Adipose tissue (tissue), 3 donors: ENCODE data around the gene FGF9. TPM values are rescaled to one million over a fixed set of nuclear protein-coding genes. Genes with fewer than 3 reads are reported as not detected.

Experiments used
- H3K27ac ChIP-seq: one replicate; pipeline ENCODE4 v1.5.1; 2013; ENCODE audit warnings: low read depth, low read length
- WGBS, 3 donors: extraction: QIAGEN DNeasy Blood & Tissue Kit; methylation state at CpG; one replicate each; pipeline ENCODE4 v1.1.7; 2013; 5-methylcytosine and 5-hydroxymethylcytosine counted together
- polyA plus RNA-seq, 3 donors: library from polyadenylated mRNA; stranded (reverse); fragments of 200-250 nt; gene quantifications; one replicate each; pipeline ENCODE4 v1.2.3, GENCODE V29; 2013
- donor health status: healthy with polysubstance abuse.
- donor health status: Bipolar disorder and iron deficiency.
- donor health status: healthy.

FGF9 gene
- polyA plus RNA-seq, 3 donors = 0.09 to 1.0 (median 0.18) TPM

- WGBS, 3 donors = 90 to 95% (median 91%) methylated on average over 4 of the region's 4 CpGs
- H3K27ac ChIP-seq = no peak overlapping the region
Observed at GRCh38 chr13:21741396-21741979, 70.6 kb downstream of the FGF9 start.

GRCh38 chr13:21742096-21742495, 71.2 kb downstream of the FGF9 start:
- H3K27ac ChIP-seq = no peak overlapping the region
- 36 to 53% (median 50%) methylated on average over 7 of the region's 7 CpGs for WGBS, 3 donors

- H3K27ac ChIP-seq = no peak overlapping the region
- WGBS, 3 donors = 23 to 49% (median 46%) methylated on average over 3 of the region's 3 CpGs
Observed at GRCh38 chr13:21744149-21744548, 73.3 kb downstream of the FGF9 start.

- no peak overlapping the region for H3K27ac ChIP-seq
Observed at GRCh38 chr13:21745307-21745706, 74.4 kb downstream of the FGF9 start.

GRCh38 chr13:21747456-21747855, 76.6 kb downstream of the FGF9 start:
- 57 to 67% (median 59%) methylated on average over 4 of the region's 4 CpGs for WGBS, 3 donors
- no peak overlapping the region for H3K27ac ChIP-seq

GRCh38 chr13:21748166-21748565, 77.3 kb downstream of the FGF9 start:
- 72 to 93% (median 84%) methylated on average over 1 of the region's 1 CpG for WGBS, 3 donors
- H3K27ac ChIP-seq = no peak overlapping the region

GRCh38 chr13:21749410-21749809, 78.5 kb downstream of the FGF9 start:
- no peak overlapping the region for H3K27ac ChIP-seq
- 84 to 94% (median 93%) methylated on average over 1 of the region's 1 CpG for WGBS, 3 donors

GRCh38 chr13:21752501-21752900, 81.6 kb downstream of the FGF9 start:
- WGBS, 3 donors = 19 to 90% (median 76%) methylated on average over 1 of the region's 1 CpG
- no peak overlapping the region for H3K27ac ChIP-seq

- no peak overlapping the region for H3K27ac ChIP-seq
- 38 to 60% (median 48%) methylated on average over 6 of the region's 6 CpGs for WGBS, 3 donors
Observed at GRCh38 chr13:21753117-21753729, 82.3 kb downstream of the FGF9 start.

Other genes starting within 250 kb of the FGF9 start
- 10 to 100 TPM in 2 of 3 donors, 1 to 10 TPM in 1; 7.7 to 22.0 (median 13.4) TPM for gene ZDHHC20, start 211.8 kb upstream of the FGF9 start, polyA plus RNA-seq
- 10 to 100 TPM; 16.6 to 28.9 (median 25.0) TPM for gene MICU2, start 66.9 kb upstream of the FGF9 start, polyA plus RNA-seq